PC-9 (cell line): Measurements from ENCODE around the gene SHISA7. TPM values are rescaled to one million over a fixed set of nuclear protein-coding genes. Genes with fewer than 3 reads are reported as not detected.
A peak's percentile ranks its signal among the peaks of the same experiment; 100 is the strongest.

Experiments
- BruUV-seq: library from RNA; stranded (reverse); fragments of 400-500 nt; replicated peaks from 2 replicates; lab custom pipeline; 2021; lab: Mats Ljungman, UMichigan
- CTCF ChIA-PET: fragments of 300-600 bp; sonication (Branson Sonifier 250); formaldehyde crosslinking; loops from one replicate; lab custom pipeline; 2022; ENCODE audit warnings: antibody characterized with exemption; lab: Charles Lee
- POLR2A ChIA-PET: fragments of 300-600 bp; sonication (Branson Sonifier 250); formaldehyde crosslinking; loops from one replicate; lab custom pipeline; 2022; ENCODE audit warnings: antibody characterized with exemption; ENCODE audit not compliant: unreplicated experiment; lab: Charles Lee
- DNase-seq, 2 experiments: peaks; one replicate each; pipeline versions ENCODE4 v3.0.0 to v3.0.0-alpha.2; 2015 to 2022; ENCODE audit warnings: mixed read lengths in 1 of 2
- H2AFZ ChIP-seq: fragments of 200-600 bp; sonication (generic); 2 replicates; pipeline ENCODE4 v1.8.1; 2017; ENCODE audit warnings: antibody characterized with exemption
- H3F3A ChIP-seq: fragments of 200-600 bp; sonication (generic); 2 replicates; pipeline ENCODE4 v1.8.1; 2017; ENCODE audit warnings: antibody characterized with exemption, mild to moderate bottlenecking, low read depth; ENCODE audit not compliant: insufficient read depth
- H3K27ac ChIP-seq: fragments of 200-600 bp; sonication (generic); 2 replicates; pipeline ENCODE4 v1.6.1; 2016; ENCODE audit warnings: mixed run types
- H3K27me3 ChIP-seq: fragments of 200-600 bp; sonication (generic); 2 replicates; pipeline ENCODE4 v1.6.1; 2016; ENCODE audit warnings: low read depth, mixed run types; ENCODE audit not compliant: insufficient read depth
- H3K36me3 ChIP-seq: fragments of 200-600 bp; sonication (generic); 2 replicates; pipeline ENCODE4 v1.6.1; 2016; ENCODE audit warnings: low read depth, mixed run types
- H3K4me1 ChIP-seq: fragments of 200-600 bp; sonication (generic); replicated peaks from 2 replicates; pipeline ENCODE4 v1.6.1; 2016; ENCODE audit warnings: mixed run types; ENCODE audit not compliant: insufficient read depth
- H3K4me2 ChIP-seq: fragments of 200-600 bp; sonication (generic); 2 replicates; pipeline ENCODE4 v1.6.1; 2017; ENCODE audit warnings: mixed run types
- H3K4me3 ChIP-seq: fragments of 200-600 bp; sonication (generic); 2 replicates; pipeline ENCODE4 v1.6.1; 2016; ENCODE audit warnings: mixed run types
- H3K79me2 ChIP-seq: fragments of 200-600 bp; sonication (generic); 2 replicates; pipeline ENCODE4 v1.6.1; 2017; ENCODE audit warnings: low read depth, mixed run types
- H3K9me2 ChIP-seq: fragments of 200-600 bp; sonication (generic); 2 replicates; pipeline ENCODE4 v1.8.1; 2017; ENCODE audit warnings: mild to moderate bottlenecking; ENCODE audit not compliant: insufficient read depth
- H3K9me3 ChIP-seq: fragments of 200-600 bp; sonication (generic); 2 replicates; pipeline ENCODE4 v1.8.1; 2016; ENCODE audit warnings: low read depth; ENCODE audit not compliant: insufficient read depth
- H4K20me1 ChIP-seq: fragments of 200-600 bp; sonication (generic); 2 replicates; pipeline ENCODE4 v1.8.1; 2017; ENCODE audit not compliant: insufficient read depth
- EZH2 ChIP-seq: fragments of 200-600 bp; sonication (generic); IDR thresholded peaks from 2 replicates; pipeline ENCODE4 v1.8.0; 2017; ENCODE audit warnings: antibody characterized with exemption, low read depth
- intact Hi-C: fragments of 100-400 bp; cut with micrococcal nuclease; formaldehyde crosslinking; loops from one replicate; pipeline ENCODE4 v1.10.0; 2022; ENCODE audit not compliant: unreplicated experiment
- total RNA-seq: library from RNA; stranded (reverse); gene quantifications from 2 replicates; pipeline ENCODE4 v1.2.3, GENCODE V29; 2021
- TF ChIP-seq, protein P1 (sequence below): fragments of 200-600 bp; sonication (generic); conservative IDR thresholded peaks from 2 replicates; pipeline ENCODE4 v1.6.1; 2017; ENCODE audit warnings: mixed run types, antibody characterized with exemption, mild to moderate bottlenecking, moderate library complexity

Gene SHISA7
- total RNA-seq, 1 experiment from 2014 or later, result not detected

DNA sequence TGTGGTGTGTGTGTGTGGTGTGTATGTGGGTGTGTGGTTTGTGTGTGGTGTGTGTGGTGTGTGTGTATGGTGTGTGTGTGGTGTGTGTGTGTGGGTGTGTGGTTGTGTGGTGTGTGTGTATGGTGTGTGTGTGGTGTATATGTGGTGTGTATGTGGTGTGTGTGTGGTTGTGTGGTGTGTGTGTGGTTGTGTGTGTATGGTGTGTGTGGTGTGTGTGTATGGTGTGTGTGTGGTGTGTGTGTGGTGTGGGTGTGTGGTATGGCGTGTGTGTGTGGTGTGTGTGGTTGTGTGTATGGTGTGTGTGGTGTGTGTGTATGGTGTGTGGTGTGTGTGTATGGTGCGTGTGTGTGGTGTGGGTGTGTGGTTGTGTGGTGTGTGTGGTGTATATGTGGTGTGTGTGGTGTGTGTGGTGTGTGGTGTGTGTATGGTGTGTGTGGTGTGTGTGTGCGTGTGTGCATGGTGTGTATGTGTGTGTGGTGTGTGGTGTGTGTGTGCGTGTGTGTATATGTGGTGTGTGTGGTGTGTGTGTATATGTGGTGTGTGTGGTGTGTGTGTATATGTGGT, 8.7 kb downstream of the SHISA7 start:
- H3K9me3 ChIP-seq, result no peaks in the 10 kb centered on the region
- BruUV-seq, result no TSS peak
- H3K27me3 ChIP-seq, result peaks cover 19% of the 10 kb centered on the region
- POLR2A ChIA-PET, result no interaction called here
- H3K9me2 ChIP-seq, result no peaks in the 10 kb centered on the region
- CTCF ChIA-PET, result no interaction called here
- no peak overlapping the region for H3K4me2 ChIP-seq
- no peaks in the 10 kb centered on the region for H3K79me2 ChIP-seq
- no peak overlapping the region for H3K27ac ChIP-seq
- no peaks in the 10 kb centered on the region for H3K4me1 ChIP-seq
- intact Hi-C loops, result no loop called here
- no peaks in the 10 kb centered on the region for H4K20me1 ChIP-seq
- TF ChIP-seq EZH2, result no peak
- TF ChIP-seq, protein P1, sequence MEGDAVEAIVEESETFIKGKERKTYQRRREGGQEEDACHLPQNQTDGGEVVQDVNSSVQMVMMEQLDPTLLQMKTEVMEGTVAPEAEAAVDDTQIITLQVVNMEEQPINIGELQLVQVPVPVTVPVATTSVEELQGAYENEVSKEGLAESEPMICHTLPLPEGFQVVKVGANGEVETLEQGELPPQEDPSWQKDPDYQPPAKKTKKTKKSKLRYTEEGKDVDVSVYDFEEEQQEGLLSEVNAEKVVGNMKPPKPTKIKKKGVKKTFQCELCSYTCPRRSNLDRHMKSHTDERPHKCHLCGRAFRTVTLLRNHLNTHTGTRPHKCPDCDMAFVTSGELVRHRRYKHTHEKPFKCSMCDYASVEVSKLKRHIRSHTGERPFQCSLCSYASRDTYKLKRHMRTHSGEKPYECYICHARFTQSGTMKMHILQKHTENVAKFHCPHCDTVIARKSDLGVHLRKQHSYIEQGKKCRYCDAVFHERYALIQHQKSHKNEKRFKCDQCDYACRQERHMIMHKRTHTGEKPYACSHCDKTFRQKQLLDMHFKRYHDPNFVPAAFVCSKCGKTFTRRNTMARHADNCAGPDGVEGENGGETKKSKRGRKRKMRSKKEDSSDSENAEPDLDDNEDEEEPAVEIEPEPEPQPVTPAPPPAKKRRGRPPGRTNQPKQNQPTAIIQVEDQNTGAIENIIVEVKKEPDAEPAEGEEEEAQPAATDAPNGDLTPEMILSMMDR, result no peak
- H2AFZ ChIP-seq, result no peak overlapping the region
- H3F3A ChIP-seq, result peaks cover 20% of the 10 kb centered on the region; the same call in 1 of the 2 replicates
- no peaks in the 10 kb centered on the region for H3K36me3 ChIP-seq
- no peak overlapping the region for H3K4me3 ChIP-seq
- DNase-seq, result no peak

DNA sequence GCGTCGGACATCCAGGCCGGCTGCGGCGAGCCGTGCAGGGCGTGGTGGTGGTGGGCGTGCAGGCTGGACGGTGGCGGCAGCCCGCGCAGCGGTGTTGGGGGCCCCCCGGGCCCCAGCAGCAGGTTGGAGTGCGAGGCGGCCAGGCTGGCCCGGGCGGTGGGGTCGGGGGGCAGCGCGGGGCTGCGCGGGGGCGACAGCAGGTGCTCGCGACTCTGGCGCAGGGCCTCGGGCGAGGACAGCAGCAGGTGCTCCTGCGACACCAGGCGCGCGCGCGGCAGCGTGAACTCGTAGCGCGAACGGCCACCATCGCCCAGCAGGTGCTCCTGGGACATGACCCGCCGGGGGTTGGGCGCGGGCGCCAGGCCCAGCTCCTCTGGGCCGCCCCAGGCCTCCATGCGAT, 9.8 kb downstream of the SHISA7 start:
- Histone ChIP-seq H3K27me3 (peaks cover 29% of the 10 kb centered on the region), H3K4me3 (no peak overlapping the region), H3K79me2 (no peaks in the 10 kb centered on the region), H3K4me2 (no peak overlapping the region), H3K9me2 (no peaks in the 10 kb centered on the region), H3K9me3 (no peaks in the 10 kb centered on the region), H3K27ac (no peak overlapping the region), H2AFZ (no peak overlapping the region), H3F3A (peaks cover 18% of the 10 kb centered on the region; the same call in 1 of the 2 replicates), H3K4me1 (no peaks in the 10 kb centered on the region), H4K20me1 (no peaks in the 10 kb centered on the region), H3K36me3 (no peaks in the 10 kb centered on the region)
- no peak for TF ChIP-seq EZH2
- TF ChIP-seq, protein P1, result no peak
- no peak for DNase-seq
- intact Hi-C loops, result no loop called here
- no TSS peak for BruUV-seq
- POLR2A ChIA-PET, result no interaction called here
- CTCF ChIA-PET, result no interaction called here

DNA sequence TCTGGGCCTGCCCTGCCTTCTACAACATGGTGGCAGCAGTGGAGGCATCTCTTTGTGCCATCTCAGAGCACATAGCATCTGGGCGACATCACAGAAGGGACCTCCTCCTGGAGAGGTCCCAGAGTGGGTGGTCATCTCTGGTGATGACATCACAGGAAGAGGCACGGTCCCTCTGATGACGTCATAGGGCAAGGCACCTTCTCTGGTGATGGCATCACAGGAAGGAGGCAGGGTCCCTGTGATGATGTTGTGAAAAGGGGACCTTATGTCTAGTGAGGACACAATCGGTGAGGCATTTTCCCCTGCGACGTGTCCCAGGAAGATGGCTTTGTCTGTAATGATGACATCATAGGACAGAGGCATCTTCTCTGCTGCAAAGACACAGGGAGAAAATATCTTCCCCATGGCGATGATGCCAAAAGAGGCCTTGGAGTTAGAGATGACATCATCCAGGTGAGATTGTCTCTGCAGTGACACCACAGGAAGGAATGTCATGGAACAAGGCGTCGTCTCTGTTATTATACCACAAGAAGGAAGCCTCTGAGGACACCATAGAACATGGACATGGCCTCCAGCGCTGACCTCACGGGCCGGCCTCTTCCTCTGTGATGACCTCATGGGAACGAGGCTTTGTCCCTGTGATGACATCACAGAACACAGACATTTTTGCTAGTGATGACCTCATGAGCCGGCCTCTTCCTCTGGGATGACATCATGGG, 10.7 kb downstream of the SHISA7 start:
- ChIA-PET CTCF (no interaction called here), POLR2A (no interaction called here)
- BruUV-seq, result no TSS peak
- Histone ChIP-seq H3K4me3 (no peak overlapping the region), H3K36me3 (no peaks in the 10 kb centered on the region), H3K27me3 (peaks cover 32% of the 10 kb centered on the region), H2AFZ (no peak overlapping the region), H3K4me1 (no peaks in the 10 kb centered on the region), H3K79me2 (no peaks in the 10 kb centered on the region), H3K27ac (no peak overlapping the region), H3F3A (peaks cover 18% of the 10 kb centered on the region; the same call in 1 of the 2 replicates), H3K9me2 (no peaks in the 10 kb centered on the region), H3K4me2 (no peak overlapping the region), H3K9me3 (no peaks in the 10 kb centered on the region), H4K20me1 (no peaks in the 10 kb centered on the region)
- intact Hi-C loops, result no loop called here
- no peak for TF ChIP-seq EZH2
- TF ChIP-seq, protein P1, result no peak
- DNase-seq, result peak in 1 of 2 experiments; percentile 70
